ENCODE measurements around the gene SHISAL1. TPM values are rescaled to one million over a fixed set of nuclear protein-coding genes. Genes with fewer than 3 reads are reported as not detected.

Gene SHISAL1
- total RNA-seq, 2 experiments from 2014 or later: not detected

GRCh38 chr22:44273175-44273574, 39.6 kb downstream of the SHISAL1 start:
- no peak overlapping the region for H3K27ac Mint-ChIP-seq
- DNase-seq: no peak
- H3K9me3 Mint-ChIP-seq: no peaks in the 10 kb centered on the region
- H3K27me3 Mint-ChIP-seq: peaks cover 10% of the 10 kb centered on the region
- H3K36me3 Mint-ChIP-seq: no peaks in the 10 kb centered on the region
- no peak overlapping the region for H3K4me3 Mint-ChIP-seq
- H3K4me1 Mint-ChIP-seq: no peaks in the 10 kb centered on the region

GRCh38 chr22:44272401-44272771, 40.4 kb downstream of the SHISAL1 start:
- H3K27ac Mint-ChIP-seq: no peak overlapping the region
- no peak for DNase-seq

GRCh38 chr22:44271732-44272400, 40.9 kb downstream of the SHISAL1 start:
- no peak for DNase-seq
- Mint-ChIP-seq H3K27me3 (peaks cover 10% of the 10 kb centered on the region), H3K27ac (no peak overlapping the region), H3K4me1 (no peaks in the 10 kb centered on the region), H3K36me3 (no peaks in the 10 kb centered on the region), H3K9me3 (no peaks in the 10 kb centered on the region), H3K4me3 (no peak overlapping the region)

More at GRCh38 chr22:44272401-44272771, 40.4 kb downstream of the SHISAL1 start:
- H3K9me3 Mint-ChIP-seq: no peaks in the 10 kb centered on the region
- no peak overlapping the region for H3K4me3 Mint-ChIP-seq
- no peaks in the 10 kb centered on the region for H3K36me3 Mint-ChIP-seq
- H3K4me1 Mint-ChIP-seq: no peaks in the 10 kb centered on the region
- H3K27me3 Mint-ChIP-seq: peaks cover 10% of the 10 kb centered on the region

GRCh38 chr22:44271010-44271500, 41.7 kb downstream of the SHISAL1 start:
- Mint-ChIP-seq H3K4me1 (no peaks in the 10 kb centered on the region), H3K27me3 (peaks cover 4% of the 10 kb centered on the region), H3K36me3 (no peaks in the 10 kb centered on the region), H3K9me3 (no peaks in the 10 kb centered on the region), H3K27ac (no peak overlapping the region), H3K4me3 (no peak overlapping the region)
- no peak for DNase-seq

- Mint-ChIP-seq H3K27me3 (no peaks in the 10 kb centered on the region), H3K27ac (no peak overlapping the region), H3K9me3 (no peaks in the 10 kb centered on the region), H3K4me1 (no peaks in the 10 kb centered on the region), H3K36me3 (no peaks in the 10 kb centered on the region), H3K4me3 (no peak overlapping the region)
- no peak for DNase-seq
Observed at GRCh38 chr22:44270556-44270880, 42.2 kb downstream of the SHISAL1 start.

GRCh38 chr22:44269757-44270555, 42.8 kb downstream of the SHISAL1 start:
- H3K4me1 Mint-ChIP-seq: no peaks in the 10 kb centered on the region
- H3K27ac Mint-ChIP-seq: no peak overlapping the region
- H3K9me3 Mint-ChIP-seq: no peaks in the 10 kb centered on the region
- H3K27me3 Mint-ChIP-seq: no peaks in the 10 kb centered on the region
- no peaks in the 10 kb centered on the region for H3K36me3 Mint-ChIP-seq
- DNase-seq: no peak
- no peak overlapping the region for H3K4me3 Mint-ChIP-seq

- Mint-ChIP-seq H3K4me3 (no peak overlapping the region), H3K27me3 (no peaks in the 10 kb centered on the region), H3K36me3 (no peaks in the 10 kb centered on the region), H3K27ac (no peak overlapping the region), H3K4me1 (no peaks in the 10 kb centered on the region), H3K9me3 (no peaks in the 10 kb centered on the region)
- no peak for DNase-seq
Observed at GRCh38 chr22:44269117-44269498, 43.6 kb downstream of the SHISAL1 start.

- Mint-ChIP-seq H3K9me3 (no peaks in the 10 kb centered on the region), H3K27me3 (no peaks in the 10 kb centered on the region), H3K27ac (no peak overlapping the region), H3K4me3 (no peak overlapping the region), H3K4me1 (no peaks in the 10 kb centered on the region), H3K36me3 (no peaks in the 10 kb centered on the region)
- no peak for DNase-seq
Observed at GRCh38 chr22:44268431-44269116, 44.2 kb downstream of the SHISAL1 start.

GRCh38 chr22:44267856-44268255, 44.9 kb downstream of the SHISAL1 start:
- H3K27ac Mint-ChIP-seq: no peak overlapping the region
- H3K9me3 Mint-ChIP-seq: no peaks in the 10 kb centered on the region
- DNase-seq: no peak
- H3K27me3 Mint-ChIP-seq: no peaks in the 10 kb centered on the region
- H3K4me3 Mint-ChIP-seq: no peak overlapping the region
- H3K36me3 Mint-ChIP-seq: no peaks in the 10 kb centered on the region
- H3K4me1 Mint-ChIP-seq: no peaks in the 10 kb centered on the region

GRCh38 chr22:44266796-44267760, 45.7 kb downstream of the SHISAL1 start:
- Mint-ChIP-seq H3K36me3 (no peaks in the 10 kb centered on the region), H3K4me3 (no peak overlapping the region), H3K27ac (no peak overlapping the region), H3K4me1 (no peaks in the 10 kb centered on the region), H3K27me3 (no peaks in the 10 kb centered on the region), H3K9me3 (no peaks in the 10 kb centered on the region)
- DNase-seq: no peak

GRCh38 chr22:44263547-44263946, 49.2 kb downstream of the SHISAL1 start:
- H3K36me3 Mint-ChIP-seq: no peaks in the 10 kb centered on the region
- H3K27me3 Mint-ChIP-seq: no peaks in the 10 kb centered on the region
- H3K4me3 Mint-ChIP-seq: no peak overlapping the region
- no peaks in the 10 kb centered on the region for H3K9me3 Mint-ChIP-seq
- DNase-seq: no peak
- peaks cover 2% of the 10 kb centered on the region for H3K4me1 Mint-ChIP-seq
- H3K27ac Mint-ChIP-seq: no peak overlapping the region

GRCh38 chr22:44261861-44262595, 50.7 kb downstream of the SHISAL1 start:
- no peaks in the 10 kb centered on the region for H3K36me3 Mint-ChIP-seq
- peaks cover 2% of the 10 kb centered on the region for H3K4me1 Mint-ChIP-seq
- no peak for DNase-seq
- H3K27ac Mint-ChIP-seq: no peak overlapping the region
- no peaks in the 10 kb centered on the region for H3K27me3 Mint-ChIP-seq
- H3K4me3 Mint-ChIP-seq: no peak overlapping the region
- no peaks in the 10 kb centered on the region for H3K9me3 Mint-ChIP-seq

GRCh38 chr22:44261164-44261860, 51.4 kb downstream of the SHISAL1 start:
- DNase-seq: no peak
- H3K27ac Mint-ChIP-seq: no peak overlapping the region

More at GRCh38 chr22:44261164-44261860, 51.4 kb downstream of the SHISAL1 start:
- Mint-ChIP-seq H3K9me3 (no peaks in the 10 kb centered on the region), H3K27me3 (no peaks in the 10 kb centered on the region), H3K4me3 (no peak overlapping the region), H3K4me1 (peaks cover 2% of the 10 kb centered on the region), H3K36me3 (no peaks in the 10 kb centered on the region)

All from activated naive CD8-positive, alpha-beta T cell treated with anti-CD3 and anti-CD28 coated beads for 36 hours (primary cell).